Activated CD4-positive, alpha-beta T cell treated with anti-CD3 and anti-CD28 coated beads, Interleukin-2, amount 10 ng/mL, durations not matched to agents 24 days and 14 days (primary cell): ENCODE measurements around the gene SLC39A7. TPM values are rescaled to one million over a fixed set of nuclear protein-coding genes. Genes with fewer than 3 reads are reported as not detected.

Experiments
- DNase-seq: peaks from one replicate; pipeline ENCODE4 v3.0.0; 2022
- H3K27ac Mint-ChIP-seq: one replicate; pipeline ENCODE4 v1.8.0; 2022; ENCODE audit warnings: mild to moderate bottlenecking, mixed read lengths
- H3K27me3 Mint-ChIP-seq: one replicate; pipeline ENCODE4 v1.8.0; 2022; ENCODE audit warnings: mixed read lengths
- H3K36me3 Mint-ChIP-seq: one replicate; pipeline ENCODE4 v1.8.0; 2022; ENCODE audit warnings: low read depth, mild to moderate bottlenecking, mixed read lengths
- H3K4me1 Mint-ChIP-seq: one replicate; pipeline ENCODE4 v1.8.0; 2021; ENCODE audit warnings: mixed read lengths
- H3K4me3 Mint-ChIP-seq: one replicate; pipeline ENCODE4 v1.8.0; 2022; ENCODE audit warnings: mild to moderate bottlenecking, moderate library complexity, mixed read lengths
- H3K9me3 Mint-ChIP-seq: one replicate; pipeline ENCODE4 v1.8.0; 2021; ENCODE audit warnings: mixed read lengths
- intact Hi-C: fragments of 100-400 bp; cut with micrococcal nuclease; formaldehyde crosslinking; loops from one replicate; pipeline ENCODE4 v1.15.1; 2023
- total RNA-seq: library from RNA; stranded (reverse); gene quantifications from 2 replicates; pipeline ENCODE4 v1.2.3, GENCODE V29; 2022

SLC39A7 gene
- total RNA-seq, result 61.7 and 63.9 TPM in 2 replicates

GRCh38 chr6:33200219-33201146 lies at the start of gene SLC39A7, which contains the start of gene RXRB:
SLC39A7 (plus strand) TSS chr6:33200867; CDS start chr6:33201246, 379 bp downstream.
RXRB (minus strand) TSS chr6:33200665; CDS start chr6:33200476, 189 bp downstream.
- peak within 1 kb of the TSS; percentile 100 for H3K4me3 Mint-ChIP-seq
- intact Hi-C loops, result loop anchor here (1.0 to 10.0 kb wide), 9 partner anchors 49 to 1548 kb away; partner anchors contain the start of genes AGPAT1, BAG6, CLIC1 and CUTA
- peaks cover 64% of the 10 kb centered on the region for H3K36me3 Mint-ChIP-seq
- H3K9me3 Mint-ChIP-seq, result no peaks in the 10 kb centered on the region
- peaks cover 62% of the 10 kb centered on the region for H3K4me1 Mint-ChIP-seq
- H3K27ac Mint-ChIP-seq, result peak within 1 kb of the TSS; percentile 97
- no peaks in the 10 kb centered on the region for H3K27me3 Mint-ChIP-seq
- peak; percentile 99 for DNase-seq

- intact Hi-C loops, result no loop called here
- DNase-seq, result no peak
- H3K27ac Mint-ChIP-seq, result no peak overlapping the region
- H3K4me1 Mint-ChIP-seq, result no peaks in the 10 kb centered on the region
- peaks cover 30% of the 10 kb centered on the region for H3K27me3 Mint-ChIP-seq
- H3K4me3 Mint-ChIP-seq, result no peak overlapping the region
- H3K36me3 Mint-ChIP-seq, result peaks cover 2% of the 10 kb centered on the region
- H3K9me3 Mint-ChIP-seq, result peaks cover 4% of the 10 kb centered on the region
These were observed 49.6 kb upstream of the SLC39A7 start for GRCh38 chr6:33151050-33151449.

- no peak overlapping the region for H3K27ac Mint-ChIP-seq
These were observed 46.3 kb upstream of the SLC39A7 start for GRCh38 chr6:33154349-33154748.

GRCh38 chr6:33156561-33156960 lies 44.1 kb upstream of the SLC39A7 start:
- DNase-seq, result no peak
- Mint-ChIP-seq H3K27me3 (peaks cover 18% of the 10 kb centered on the region), H3K36me3 (peaks cover 2% of the 10 kb centered on the region), H3K27ac (no peak overlapping the region), H3K4me1 (peaks cover 9% of the 10 kb centered on the region), H3K9me3 (peaks cover 4% of the 10 kb centered on the region), H3K4me3 (no peak overlapping the region)
- intact Hi-C loops, result no loop called here

More at GRCh38 chr6:33154349-33154748, 46.3 kb upstream of the SLC39A7 start:
- Mint-ChIP-seq H3K4me3 (no peak overlapping the region), H3K27me3 (peaks cover 27% of the 10 kb centered on the region), H3K36me3 (peaks cover 2% of the 10 kb centered on the region), H3K9me3 (peaks cover 4% of the 10 kb centered on the region), H3K4me1 (no peaks in the 10 kb centered on the region)
- DNase-seq, result no peak
- intact Hi-C loops, result no loop called here

- H3K4me1 Mint-ChIP-seq, result peaks cover 13% of the 10 kb centered on the region
- intact Hi-C loops, result no loop called here
- H3K27ac Mint-ChIP-seq, result no peak overlapping the region
These were observed 43.7 kb upstream of the SLC39A7 start for GRCh38 chr6:33156964-33157363.

GRCh38 chr6:33160096-33160495 lies 40.6 kb upstream of the SLC39A7 start:
- Mint-ChIP-seq H3K9me3 (no peaks in the 10 kb centered on the region), H3K4me1 (peaks cover 14% of the 10 kb centered on the region), H3K36me3 (no peaks in the 10 kb centered on the region), H3K4me3 (no peak overlapping the region), H3K27me3 (peaks cover 2% of the 10 kb centered on the region), H3K27ac (no peak overlapping the region)
- intact Hi-C loops, result loop anchor here (2.0 to 5.0 kb wide), 2 partner anchors 37 to 43 kb away; no protein-coding TSS in a partner anchor
- no peak for DNase-seq

More at GRCh38 chr6:33156964-33157363, 43.7 kb upstream of the SLC39A7 start:
- no peak for DNase-seq
- Mint-ChIP-seq H3K9me3 (peaks cover 1% of the 10 kb centered on the region), H3K36me3 (no peaks in the 10 kb centered on the region), H3K4me3 (no peak overlapping the region), H3K27me3 (peaks cover 15% of the 10 kb centered on the region)

- peaks cover 14% of the 10 kb centered on the region for H3K4me1 Mint-ChIP-seq
- DNase-seq, result no peak
- intact Hi-C loops, result loop anchor here (1.0 to 5.0 kb wide), 3 partner anchors 36 to 87 kb away; no protein-coding TSS in a partner anchor
These were observed 39.8 kb upstream of the SLC39A7 start for GRCh38 chr6:33160728-33161344.

GRCh38 chr6:33161354-33162331 lies 39.0 kb upstream of the SLC39A7 start:
- Mint-ChIP-seq H3K27me3 (peaks cover under 1% of the 10 kb centered on the region), H3K4me1 (peaks cover 14% of the 10 kb centered on the region), H3K4me3 (peak overlapping the region; percentile 87), H3K27ac (peak overlapping the region; percentile 86), H3K36me3 (no peaks in the 10 kb centered on the region), H3K9me3 (no peaks in the 10 kb centered on the region)
- intact Hi-C loops, result loop anchor here (1.0 to 5.0 kb wide), 3 partner anchors 35 to 87 kb away; no protein-coding TSS in a partner anchor
- peak; percentile 96 for DNase-seq

More at GRCh38 chr6:33160728-33161344, 39.8 kb upstream of the SLC39A7 start:
- no peak overlapping the region for H3K27ac Mint-ChIP-seq
- H3K27me3 Mint-ChIP-seq, result peaks cover 2% of the 10 kb centered on the region
- H3K9me3 Mint-ChIP-seq, result no peaks in the 10 kb centered on the region
- peak overlapping the region; percentile 87 for H3K4me3 Mint-ChIP-seq
- no peaks in the 10 kb centered on the region for H3K36me3 Mint-ChIP-seq

GRCh38 chr6:33163540-33163939 lies 37.1 kb upstream of the SLC39A7 start:
- H3K4me3 Mint-ChIP-seq, result no peak overlapping the region
- H3K27me3 Mint-ChIP-seq, result no peaks in the 10 kb centered on the region
- intact Hi-C loops, result loop anchor here (5.0 kb wide), 1 partner anchor 46 kb away; no protein-coding TSS in a partner anchor
- peaks cover 14% of the 10 kb centered on the region for H3K4me1 Mint-ChIP-seq
- no peaks in the 10 kb centered on the region for H3K9me3 Mint-ChIP-seq
- DNase-seq, result no peak
- H3K36me3 Mint-ChIP-seq, result no peaks in the 10 kb centered on the region
- H3K27ac Mint-ChIP-seq, result no peak overlapping the region

GRCh38 chr6:33164176-33164575 lies 36.5 kb upstream of the SLC39A7 start:
- peaks cover 14% of the 10 kb centered on the region for H3K4me1 Mint-ChIP-seq
- intact Hi-C loops, result loop anchor here (5.0 kb wide), 1 partner anchor 47 kb away; no protein-coding TSS in a partner anchor
- no peak for DNase-seq
- H3K36me3 Mint-ChIP-seq, result no peaks in the 10 kb centered on the region
- no peaks in the 10 kb centered on the region for H3K27me3 Mint-ChIP-seq
- H3K4me3 Mint-ChIP-seq, result no peak overlapping the region
- H3K9me3 Mint-ChIP-seq, result no peaks in the 10 kb centered on the region
- no peak overlapping the region for H3K27ac Mint-ChIP-seq

GRCh38 chr6:33164665-33165373 lies 35.8 kb upstream of the SLC39A7 start:
- Mint-ChIP-seq H3K27me3 (no peaks in the 10 kb centered on the region), H3K9me3 (no peaks in the 10 kb centered on the region), H3K27ac (no peak overlapping the region), H3K4me1 (peaks cover 14% of the 10 kb centered on the region), H3K4me3 (no peak overlapping the region), H3K36me3 (no peaks in the 10 kb centered on the region)
- DNase-seq, result no peak
- intact Hi-C loops, result loop anchor here (5.0 kb wide), 1 partner anchor 48 kb away; no protein-coding TSS in a partner anchor

GRCh38 chr6:33165581-33166258 lies 34.9 kb upstream of the SLC39A7 start:
- Mint-ChIP-seq H3K27me3 (no peaks in the 10 kb centered on the region), H3K4me1 (peaks cover 11% of the 10 kb centered on the region), H3K9me3 (no peaks in the 10 kb centered on the region), H3K27ac (no peak overlapping the region), H3K36me3 (no peaks in the 10 kb centered on the region), H3K4me3 (no peak overlapping the region)
- intact Hi-C loops, result no loop called here
- DNase-seq, result no peak
